HepG2 (cell line): ENCODE measurements around the gene PTK7. TPM values are rescaled to one million over a fixed set of nuclear protein-coding genes. Genes with fewer than 3 reads are reported as not detected.

Experiments
- BCL3 ChIP-seq: sonication (generic); formaldehyde crosslinking; IDR thresholded peaks from 2 replicates; pipeline ENCODE4 v1.5.1; 2020; ENCODE audit warnings: mild to moderate bottlenecking, missing genetic modification reagents, moderate library complexity
- DR1 ChIP-seq: sonication (generic); formaldehyde crosslinking; IDR thresholded peaks from 2 replicates; pipeline ENCODE4 v1.8.0; 2021; ENCODE audit warnings: mild to moderate bottlenecking, missing genetic modification reagents, inconsistent platforms
- ETS1 ChIP-seq: sonication (generic); formaldehyde crosslinking; IDR thresholded peaks from 2 replicates; pipeline ENCODE4 v1.4.0; 2020; ENCODE audit warnings: missing genetic modification reagents
- GATAD1 ChIP-seq: IDR thresholded peaks from 2 replicates; pipeline ENCODE4 v1.6.1; 2016; ENCODE audit warnings: missing genetic modification reagents, missing compliant biosample characterization
- HHEX ChIP-seq: IDR thresholded peaks from 2 replicates; pipeline ENCODE4 v1.6.1; 2016; ENCODE audit warnings: control low read depth
- NCOA1 ChIP-seq: sonication (generic); formaldehyde crosslinking; IDR thresholded peaks from 2 replicates; pipeline ENCODE4 v1.9.0; 2021; ENCODE audit warnings: missing genetic modification reagents
- RFX1 ChIP-seq: fragments of 450-650 bp; IDR thresholded peaks from 2 replicates; pipeline ENCODE4 v1.6.1; 2017
- RNF219 ChIP-seq: sonication (generic); formaldehyde crosslinking; IDR thresholded peaks from 2 replicates; pipeline ENCODE4 v1.5.0; 2020; ENCODE audit warnings: mild to moderate bottlenecking, missing genetic modification reagents
- SNAPC4 ChIP-seq: sonication (generic); formaldehyde crosslinking; IDR thresholded peaks from 2 replicates; pipeline ENCODE4 v1.4.0; 2020; ENCODE audit warnings: mild to moderate bottlenecking, missing genetic modification reagents
- TOE1 ChIP-seq: sonication (generic); formaldehyde crosslinking; IDR thresholded peaks from 2 replicates; pipeline ENCODE4 v1.4.0; 2020; ENCODE audit warnings: mild to moderate bottlenecking, missing genetic modification reagents
- ZBTB49 ChIP-seq: sonication (generic); formaldehyde crosslinking; IDR thresholded peaks from 2 replicates; pipeline ENCODE4 v1.4.0; 2020; ENCODE audit warnings: missing genetic modification reagents, borderline replicate concordance
- ZFAT ChIP-seq: sonication (generic); formaldehyde crosslinking; conservative IDR thresholded peaks from 2 replicates; pipeline ENCODE4 v1.8.1; 2023; ENCODE audit warnings: missing genetic modification reagents, inconsistent platforms
- ZMAT5 ChIP-seq: sonication (generic); formaldehyde crosslinking; IDR thresholded peaks from 2 replicates; pipeline ENCODE4 v1.5.0; 2020; ENCODE audit warnings: mild to moderate bottlenecking, low read depth, missing genetic modification reagents, borderline replicate concordance
- ZNF770 ChIP-seq: sonication (generic); formaldehyde crosslinking; IDR thresholded peaks from 2 replicates; pipeline ENCODE4 v1.5.0; 2020; ENCODE audit warnings: mild to moderate bottlenecking, missing genetic modification reagents
- ZNF792 ChIP-seq: IDR thresholded peaks from 2 replicates; pipeline ENCODE4 v1.6.1; 2016
- polyA plus RNA-seq, 8 experiments: library from polyadenylated mRNA; depleted of rRNA in 3 of 8; stranded (reverse) in 7 of 8; unstranded in 1 of 8; fragments of >200 nt; fragmentation: Illumina TruSeq in 4 of 8; extraction: Trizol in 4 of 8; gene quantifications; 2 replicates each; pipeline versions ENCODE4 v1.2.1 to v1.2.3, GENCODE V29; 2011 to 2016; ENCODE audit warnings: low read depth in 4 of 8, missing spikeins in 1 of 8, mixed read lengths in 1 of 8; ENCODE audit not compliant: insufficient read depth in 1 of 8
- total RNA-seq, 5 experiments: library from RNA; depleted of rRNA; stranded (reverse); fragments of >200 nt; fragmentation: Illumina TruSeq; extraction: Trizol; gene quantifications; 2 replicates each; pipeline ENCODE4 v1.2.3, GENCODE V29; 2016; ENCODE audit warnings: low read depth in 1 of 5

Gene PTK7
- total and polyA plus RNA-seq, 2 of the 13 experiments (the other 11 are each of a cell fraction or from before 2014, with no cell fraction given), result 98.5 to 99.8 TPM

- TF ChIP-seq BCL3 (no peak), SNAPC4 (CRISPR knock-in tag) (no peak), NCOA1 (no peak), ZBTB49 (no peak), DR1 (CRISPR knock-in tag) (no peak), RNF219 (CRISPR knock-in tag) (no peak), ZNF770 (no peak), ETS1 (CRISPR knock-in tag) (no peak), GATAD1 (no peak), ZNF792 (CRISPR knock-in tag) (no peak; the same call in 1 of the 2 replicates), HHEX (CRISPR knock-in tag) (no peak), ZMAT5 (CRISPR knock-in tag) (no peak), ZFAT (no peak), TOE1 (0 out of 2 replicates have a peak, but pooled peaks have one; percentile 26), RFX1 (no peak)
Observed at GRCh38 chr6:43170417-43170930, 94.4 kb downstream of the PTK7 start (continued).
